ENCODE results near the gene CASKIN1. TPM values are rescaled to one million over a fixed set of nuclear protein-coding genes. Genes with fewer than 3 reads are reported as not detected.

The CASKIN1 gene
- polyA plus RNA-seq, 1 donor (not counting 4 experiments of a cell fraction or from before 2014, with no cell fraction given): 0.04 TPM

DNA sequence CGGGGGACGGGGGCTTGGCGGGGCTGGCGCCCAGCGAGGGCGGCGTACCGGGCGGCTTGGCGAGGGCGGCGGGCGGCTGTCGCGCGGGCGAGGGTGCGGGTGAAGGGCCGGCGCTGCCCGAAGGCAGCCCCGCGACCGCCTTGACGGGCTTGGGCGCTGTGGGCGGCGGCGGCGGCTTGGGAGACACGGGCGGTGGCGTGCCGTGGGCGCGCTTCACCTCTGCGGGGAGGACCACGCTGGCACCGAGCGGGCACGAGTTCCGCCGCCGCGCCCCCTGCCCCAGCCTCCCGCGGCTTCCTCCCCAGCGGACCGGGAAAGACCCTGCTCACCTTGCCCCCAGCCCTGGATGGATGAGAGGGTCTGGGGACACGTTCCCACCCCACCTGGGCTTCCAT lies 17.3 kb downstream of the CASKIN1 start:
- Histone ChIP-seq H3K79me2 (ENCODE audit: control insufficient read depth, insufficient read depth, low read length) (no peaks in the 10 kb centered on the region), H3K27me3 (ENCODE audit: control insufficient read depth, extremely low read depth, insufficient read depth, low read length) (peaks cover 2% of the 10 kb centered on the region), H3K36me3 (ENCODE audit: control insufficient read depth in 2 of 2, extremely low read depth in 1 of 2, insufficient read depth in 2 of 2, low read length in 2 of 2) (peaks cover 19 to 25% of the 10 kb centered on the region in 2 experiments), H3K4me1 (ENCODE audit: control insufficient read depth, extremely low read depth, insufficient read depth, low read length) (peaks cover 4% of the 10 kb centered on the region), H3K27ac (ENCODE audit: control insufficient read depth, insufficient read depth, low read length) (no peak overlapping the region), H3K4me3 (ENCODE audit: control insufficient read depth in 2 of 3, extremely low read depth in 1 of 3, insufficient read depth in 2 of 3, low read depth in 1 of 3, low read length in 3 of 3) (peak overlapping the region in 1 of 3 experiments; percentile 8), H3K9ac (ENCODE audit: control insufficient read depth, extremely low read depth, insufficient read depth, low read length) (no peak overlapping the region), H3K9me1 (ENCODE audit: control insufficient read depth, extremely low read depth, insufficient read depth, low read length) (no peaks in the 10 kb centered on the region), H2AFZ (ENCODE audit: control insufficient read depth, low read length) (no peak overlapping the region), H3K4me2 (ENCODE audit: control insufficient read depth, extremely low read depth, insufficient read depth, low read depth, low read length) (peak overlapping the region; percentile 6), H4K20me1 (ENCODE audit: control insufficient read depth, extremely low read depth, insufficient read depth, low read length) (no peaks in the 10 kb centered on the region), H3K9me3 (ENCODE audit: control insufficient read depth, low read depth, low read length) (no peaks in the 10 kb centered on the region)
- dilution Hi-C loops (cut with MboI; ENCODE audit: extremely low pct_ligation_motif_present, low sequenced_read_pairs): no loop called here
- DNase-seq (ENCODE audit: low read depth, low spot score) (no peak), FAIRE-seq (no peak)
- no peak for TF ChIP-seq EZH2 (IDR thresholded peaks at IDR 0.05; ENCODE audit: low read length)
- no peak for TF ChIP-seq CTCF (optimal IDR thresholded peaks at IDR 0.05 in 1 of 3, IDR thresholded peaks at IDR 0.05 in 1 of 3, conservative IDR thresholded peaks at IDR 0.05 in 1 of 3; ENCODE audit: extremely low read depth in 1 of 3, insufficient read depth in 2 of 3, low read length in 3 of 3)

DNA sequence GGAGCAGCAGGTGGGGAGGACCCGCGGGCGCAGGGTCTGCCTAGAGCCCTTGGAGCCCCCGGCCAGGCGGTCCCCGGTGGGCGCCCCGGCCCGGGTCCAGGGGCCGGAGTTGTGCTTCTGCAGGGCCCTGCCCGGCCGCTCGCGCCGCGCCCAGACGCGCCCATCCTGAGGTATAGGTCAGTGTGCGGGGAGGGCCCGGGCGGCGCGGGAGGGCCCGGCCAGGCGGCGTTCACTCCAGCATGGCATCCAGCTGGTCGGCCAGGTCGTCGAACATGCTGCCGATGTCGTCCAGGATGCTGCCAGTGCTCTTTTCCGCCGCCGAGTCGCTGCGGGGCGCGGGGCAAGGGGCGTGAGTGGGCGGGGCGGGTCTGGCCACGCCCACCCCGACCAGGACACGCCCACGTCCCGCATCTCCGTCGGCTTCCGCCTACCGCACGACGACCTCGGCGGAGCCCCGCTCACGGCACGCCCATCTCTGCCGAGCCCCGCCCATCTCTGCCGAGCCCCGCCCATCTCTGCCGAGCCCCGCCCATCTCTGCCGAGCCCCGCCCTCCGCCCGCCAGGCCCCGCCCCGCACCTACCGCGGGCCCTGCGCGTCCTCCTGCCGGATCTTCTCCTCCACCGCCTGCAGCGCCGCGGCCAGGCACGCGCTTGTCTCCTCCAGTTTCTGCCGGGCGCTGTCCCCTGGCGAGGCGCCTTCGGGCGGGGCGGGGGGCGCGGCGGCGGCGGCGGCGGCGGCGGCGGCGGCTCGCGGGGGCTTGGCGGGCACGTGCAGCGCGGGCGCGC lies 17.9 kb downstream of the CASKIN1 start:
- FAIRE-seq (no peak), DNase-seq (ENCODE audit: low read depth, low spot score) (no peak)
- peaks cover 2% of the 10 kb centered on the region for H3K27me3 ChIP-seq (ENCODE audit: control insufficient read depth, extremely low read depth, insufficient read depth, low read length)
- TF ChIP-seq CTCF (optimal IDR thresholded peaks at IDR 0.05 in 1 of 3, IDR thresholded peaks at IDR 0.05 in 1 of 3, conservative IDR thresholded peaks at IDR 0.05 in 1 of 3; ENCODE audit: extremely low read depth in 1 of 3, insufficient read depth in 2 of 3, low read length in 3 of 3) (peak in 1 of 3 experiments; percentile 13), EZH2 (IDR thresholded peaks at IDR 0.05; ENCODE audit: low read length) (no peak)
- H4K20me1 ChIP-seq (ENCODE audit: control insufficient read depth, extremely low read depth, insufficient read depth, low read length): no peaks in the 10 kb centered on the region
- no peak overlapping the region for H3K4me2 ChIP-seq (ENCODE audit: control insufficient read depth, extremely low read depth, insufficient read depth, low read depth, low read length)
- no peaks in the 10 kb centered on the region for H3K79me2 ChIP-seq (ENCODE audit: control insufficient read depth, insufficient read depth, low read length)
- no peak overlapping the region for H3K9ac ChIP-seq (ENCODE audit: control insufficient read depth, extremely low read depth, insufficient read depth, low read length)
- no peaks in the 10 kb centered on the region for H3K9me3 ChIP-seq (ENCODE audit: control insufficient read depth, low read depth, low read length)
- dilution Hi-C loops (cut with MboI; ENCODE audit: extremely low pct_ligation_motif_present, low sequenced_read_pairs): no loop called here
- no peak overlapping the region for H3K27ac ChIP-seq (ENCODE audit: control insufficient read depth, insufficient read depth, low read length)
- H3K4me3 ChIP-seq (ENCODE audit: control insufficient read depth in 2 of 3, extremely low read depth in 1 of 3, insufficient read depth in 2 of 3, low read depth in 1 of 3, low read length in 3 of 3): no peak overlapping the region
- H3K4me1 ChIP-seq (ENCODE audit: control insufficient read depth, extremely low read depth, insufficient read depth, low read length): peaks cover 4% of the 10 kb centered on the region
- H3K9me1 ChIP-seq (ENCODE audit: control insufficient read depth, extremely low read depth, insufficient read depth, low read length): no peaks in the 10 kb centered on the region
- H2AFZ ChIP-seq (ENCODE audit: control insufficient read depth, low read length): no peak overlapping the region
- H3K36me3 ChIP-seq (ENCODE audit: control insufficient read depth in 2 of 2, extremely low read depth in 1 of 2, insufficient read depth in 2 of 2, low read length in 2 of 2): peaks cover 22 to 29% of the 10 kb centered on the region in 2 experiments

All from keratinocyte (primary cell).